ENCODE results near the gene MED31. TPM values are rescaled to one million over a fixed set of nuclear protein-coding genes. Genes with fewer than 3 reads are reported as not detected.
"Not testable (repeated sequence)": the region's sequence is repeated elsewhere in the genome, so short reads cannot be mapped to it uniquely, and the experiment has no call there.

MED31 gene
- total RNA-seq, 1 donor: 5.4 TPM

- Histone ChIP-seq H3K4me2 (ENCODE audit: insufficient read depth, low read length) (no peak overlapping the region), H3K4me3 (ENCODE audit: insufficient read depth, low read length) (no peak overlapping the region), H3K27ac (ENCODE audit: low read depth, low read length) (no peak overlapping the region), H4K20me1 (ENCODE audit: insufficient read depth, low read length) (peaks cover 7% of the 10 kb centered on the region), H3K79me2 (ENCODE audit: insufficient read depth, low read length) (peaks cover 6% of the 10 kb centered on the region), H3K27me3 (ENCODE audit: insufficient read depth, low read length) (no peaks in the 10 kb centered on the region), H3K9me3 (ENCODE audit: low read depth, low read length) (no peaks in the 10 kb centered on the region), H2AFZ (ENCODE audit: low read length) (no peak overlapping the region), H3K4me1 (ENCODE audit: insufficient read depth, low read length) (no peaks in the 10 kb centered on the region), H3K36me3 (ENCODE audit: insufficient read depth, low read length) (peaks cover 58% of the 10 kb centered on the region)
- TF ChIP-seq CTCF (IDR thresholded peaks at IDR 0.05; ENCODE audit: extremely low read depth, low read depth, low read length): no peak
- no peak for DNase-seq (ENCODE audit: insufficient read length, low spot score, missing footprints)
These were observed 53.7 kb downstream of the MED31 start for GRCh38 chr17:6597727-6598126.

- peaks cover 7% of the 10 kb centered on the region for H4K20me1 ChIP-seq (ENCODE audit: insufficient read depth, low read length)
- H3K4me3 ChIP-seq (ENCODE audit: insufficient read depth, low read length): no peak overlapping the region
- no peak overlapping the region for H2AFZ ChIP-seq (ENCODE audit: low read length)
- H3K9me3 ChIP-seq (ENCODE audit: low read depth, low read length): no peaks in the 10 kb centered on the region
- H3K4me1 ChIP-seq (ENCODE audit: insufficient read depth, low read length): peaks cover under 1% of the 10 kb centered on the region
- peaks cover 3% of the 10 kb centered on the region for H3K79me2 ChIP-seq (ENCODE audit: insufficient read depth, low read length)
- H3K27me3 ChIP-seq (ENCODE audit: insufficient read depth, low read length): no peaks in the 10 kb centered on the region
- no peak for TF ChIP-seq CTCF (IDR thresholded peaks at IDR 0.05; ENCODE audit: extremely low read depth, low read depth, low read length)
- no peak overlapping the region for H3K4me2 ChIP-seq (ENCODE audit: insufficient read depth, low read length)
- no peak for DNase-seq (ENCODE audit: insufficient read length, low spot score, missing footprints)
- H3K36me3 ChIP-seq (ENCODE audit: insufficient read depth, low read length): peaks cover 52% of the 10 kb centered on the region
- no peak overlapping the region for H3K27ac ChIP-seq (ENCODE audit: low read depth, low read length)
These were observed 54.5 kb downstream of the MED31 start for GRCh38 chr17:6596941-6597340.

- H3K4me2 ChIP-seq (ENCODE audit: insufficient read depth, low read length): no peak overlapping the region
- peaks cover 50% of the 10 kb centered on the region for H3K36me3 ChIP-seq (ENCODE audit: insufficient read depth, low read length)
- H3K27ac ChIP-seq (ENCODE audit: low read depth, low read length): no peak overlapping the region
- no peaks in the 10 kb centered on the region for H3K27me3 ChIP-seq (ENCODE audit: insufficient read depth, low read length)
- no peaks in the 10 kb centered on the region for H3K9me3 ChIP-seq (ENCODE audit: low read depth, low read length)
- no peak for TF ChIP-seq CTCF (IDR thresholded peaks at IDR 0.05; ENCODE audit: extremely low read depth, low read depth, low read length)
- H3K79me2 ChIP-seq (ENCODE audit: insufficient read depth, low read length): peaks cover 3% of the 10 kb centered on the region
- peaks cover 4% of the 10 kb centered on the region for H3K4me1 ChIP-seq (ENCODE audit: insufficient read depth, low read length)
- peaks cover 7% of the 10 kb centered on the region for H4K20me1 ChIP-seq (ENCODE audit: insufficient read depth, low read length)
- H2AFZ ChIP-seq (ENCODE audit: low read length): no peak overlapping the region
- no peak overlapping the region for H3K4me3 ChIP-seq (ENCODE audit: insufficient read depth, low read length)
- no peak for DNase-seq (ENCODE audit: insufficient read length, low spot score, missing footprints)
These were observed 54.9 kb downstream of the MED31 start for GRCh38 chr17:6596511-6596910.

- no peak overlapping the region for H3K4me2 ChIP-seq (ENCODE audit: insufficient read depth, low read length)
- H3K27ac ChIP-seq (ENCODE audit: low read depth, low read length): no peak overlapping the region
- peaks cover 50% of the 10 kb centered on the region for H3K36me3 ChIP-seq (ENCODE audit: insufficient read depth, low read length)
- no peak overlapping the region for H2AFZ ChIP-seq (ENCODE audit: low read length)
- no peak overlapping the region for H3K4me3 ChIP-seq (ENCODE audit: insufficient read depth, low read length)
- DNase-seq (ENCODE audit: insufficient read length, low spot score, missing footprints): no peak
- no peak for TF ChIP-seq CTCF (IDR thresholded peaks at IDR 0.05; ENCODE audit: extremely low read depth, low read depth, low read length)
- H3K4me1 ChIP-seq (ENCODE audit: insufficient read depth, low read length): peaks cover 9% of the 10 kb centered on the region
- peaks cover under 1% of the 10 kb centered on the region for H3K79me2 ChIP-seq (ENCODE audit: insufficient read depth, low read length)
- peaks cover 3% of the 10 kb centered on the region for H4K20me1 ChIP-seq (ENCODE audit: insufficient read depth, low read length)
- no peaks in the 10 kb centered on the region for H3K27me3 ChIP-seq (ENCODE audit: insufficient read depth, low read length)
- H3K9me3 ChIP-seq (ENCODE audit: low read depth, low read length): no peaks in the 10 kb centered on the region
These were observed 55.3 kb downstream of the MED31 start for GRCh38 chr17:6596081-6596480.

- H3K27ac ChIP-seq (ENCODE audit: low read depth, low read length); H2AFZ ChIP-seq (ENCODE audit: low read length); H3K4me1 ChIP-seq (ENCODE audit: insufficient read depth, low read length); H3K4me2 ChIP-seq (ENCODE audit: insufficient read depth, low read length); H3K9me3 ChIP-seq (ENCODE audit: low read depth, low read length); DNase-seq (ENCODE audit: insufficient read length, low spot score, missing footprints); H3K27me3 ChIP-seq (ENCODE audit: insufficient read depth, low read length); H3K4me3 ChIP-seq (ENCODE audit: insufficient read depth, low read length); H3K79me2 ChIP-seq (ENCODE audit: insufficient read depth, low read length); H4K20me1 ChIP-seq (ENCODE audit: insufficient read depth, low read length): not testable (repeated sequence)
- H3K36me3 ChIP-seq (ENCODE audit: insufficient read depth, low read length): peaks cover 49% of the 10 kb centered on the region
These were observed 58.0 kb downstream of the MED31 start for GRCh38 chr17:6593371-6593770.

Measured in osteoblast (primary cell).